HG02938 (cell line): Measurements from ENCODE around the gene TMEM181.
"Not testable (repeated sequence)": the region's sequence is repeated elsewhere in the genome, so short reads cannot be mapped to it uniquely, and the experiment has no call there.

Source experiments
- ATAC-seq: cut with Tn5 transposase; IDR thresholded peaks from one replicate; pipeline ENCODE4 v1.9.1; 2021; ENCODE audit warnings: mild to moderate bottlenecking, moderate library complexity; ENCODE audit not compliant: unreplicated experiment

Gene TMEM181

GRCh38 chr6:158559895-158560835 is at the start of gene TMEM181:
Gene TMEM181 (plus strand): TSS chr6:158560091. CDS start chr6:158560225, 134 bp downstream.
- ATAC-seq = peak; percentile 80

- ATAC-seq = no peak
These were observed 47.1 kb upstream of the TMEM181 start for GRCh38 chr6:158512809-158513208.

- no peak for ATAC-seq
These were observed 45.7 kb upstream of the TMEM181 start for GRCh38 chr6:158514176-158514575.

- ATAC-seq = no peak
These were observed 44.9 kb upstream of the TMEM181 start for GRCh38 chr6:158514991-158515390.

GRCh38 chr6:158516098-158516497 is 43.8 kb upstream of the TMEM181 start:
- no peak for ATAC-seq

GRCh38 chr6:158517038-158517437 is 42.9 kb upstream of the TMEM181 start:
- ATAC-seq = no peak

- peak; percentile 65 for ATAC-seq
These were observed 42.3 kb upstream of the TMEM181 start for GRCh38 chr6:158517581-158517980.

- peak; percentile 62 for ATAC-seq
These were observed 41.4 kb upstream of the TMEM181 start for GRCh38 chr6:158518191-158519127.

GRCh38 chr6:158519300-158519699 is 40.6 kb upstream of the TMEM181 start:
- no peak for ATAC-seq

- no peak for ATAC-seq
These were observed 40.1 kb upstream of the TMEM181 start for GRCh38 chr6:158519761-158520160.

GRCh38 chr6:158520975-158521374 is 38.9 kb upstream of the TMEM181 start:
- not testable (repeated sequence) for ATAC-seq

GRCh38 chr6:158521759-158522158 is 38.1 kb upstream of the TMEM181 start:
- ATAC-seq = no peak

GRCh38 chr6:158522616-158523015 is 37.3 kb upstream of the TMEM181 start:
- ATAC-seq = no peak

GRCh38 chr6:158524311-158524710 is 35.6 kb upstream of the TMEM181 start:
- no peak for ATAC-seq

- not testable (repeated sequence) for ATAC-seq
These were observed 32.0 kb upstream of the TMEM181 start for GRCh38 chr6:158527858-158528257.

- no peak for ATAC-seq
These were observed 31.1 kb upstream of the TMEM181 start for GRCh38 chr6:158528826-158529225.

GRCh38 chr6:158529629-158530028 is 30.3 kb upstream of the TMEM181 start:
- no peak for ATAC-seq

- ATAC-seq = no peak
These were observed 28.3 kb upstream of the TMEM181 start for GRCh38 chr6:158531566-158531965.

GRCh38 chr6:158531970-158532369 is 27.9 kb upstream of the TMEM181 start:
- ATAC-seq = no peak

- ATAC-seq = no peak
These were observed 23.6 kb upstream of the TMEM181 start for GRCh38 chr6:158536084-158536890.
